Lung (tissue), 12 donors: ENCODE data around the gene XYLT1. TPM values are rescaled to one million over a fixed set of nuclear protein-coding genes. Genes with fewer than 3 reads are reported as not detected.

Experiments
- ATAC-seq: fragments of 200-7000 bp; cut with Tn5 transposase; one replicate; pipeline ENCODE4 v1.9.1; 2020; ENCODE audit warnings: moderate number of reproducible peaks; ENCODE audit not compliant: insufficient read depth, low FRiP score
- DNase-seq, 3 donors: peaks; one replicate each; pipeline ENCODE4 v3.0.0-alpha.2; 2013 to 2017
- H3K27ac ChIP-seq, 2 donors: one replicate each; pipeline ENCODE4 v1.5.1; 2013; ENCODE audit warnings: mild to moderate bottlenecking in 2 of 2, moderate library complexity in 2 of 2, control low read depth in 1 of 2, inconsistent platforms in 1 of 2, low read depth in 1 of 2, low read length in 1 of 2
- H3K27me3 ChIP-seq, 3 donors: one replicate each; pipeline ENCODE4 v1.5.1; 2013; ENCODE audit warnings: low read length in 2 of 3; ENCODE audit not compliant: control insufficient read depth in 3 of 3, insufficient read depth in 3 of 3
- H3K36me3 ChIP-seq, 4 donors: one replicate each; pipeline ENCODE4 v1.5.1; 2013; ENCODE audit warnings: low read length in 4 of 4, mild to moderate bottlenecking in 1 of 4, moderate library complexity in 1 of 4; ENCODE audit not compliant: control insufficient read depth in 4 of 4, insufficient read depth in 4 of 4
- H3K4me1 ChIP-seq, 5 donors: one replicate each; pipeline ENCODE4 v1.5.1; 2013; ENCODE audit warnings: low read length in 5 of 5, mild to moderate bottlenecking in 2 of 5, moderate library complexity in 1 of 5; ENCODE audit not compliant: control insufficient read depth in 5 of 5, insufficient read depth in 5 of 5
- H3K4me3 ChIP-seq: one replicate; pipeline ENCODE4 v1.5.1; 2013; ENCODE audit warnings: mild to moderate bottlenecking, control low read depth, moderate library complexity
- H3K9ac ChIP-seq, 2 donors: one replicate each; pipeline ENCODE4 v1.5.1; 2013; ENCODE audit warnings: low read length in 2 of 2, control low read depth in 1 of 2; ENCODE audit not compliant: insufficient read depth in 1 of 2
- H3K9me3 ChIP-seq, 4 donors: one replicate each; pipeline ENCODE4 v1.5.1; 2013; ENCODE audit warnings: low read length in 3 of 4, mild to moderate bottlenecking in 1 of 4, moderate library complexity in 1 of 4; ENCODE audit not compliant: control insufficient read depth in 4 of 4, insufficient read depth in 3 of 4
- CTCF ChIP-seq: IDR thresholded peaks from 2 replicates; pipeline ENCODE4 v1.5.1; 2012; ENCODE audit warnings: mild to moderate bottlenecking; ENCODE audit errors: control extremely low read depth, extremely low read depth
- WGBS, 2 donors: extraction: QIAGEN DNeasy Blood & Tissue Kit; methylation state at CpG; one replicate each; pipeline ENCODE4 v1.1.7; 2013; 5-methylcytosine and 5-hydroxymethylcytosine counted together
- polyA plus RNA-seq, 2 donors: library from polyadenylated mRNA; stranded (reverse); fragments of 200-250 nt; gene quantifications; one replicate each; pipeline ENCODE4 v1.2.1, GENCODE V29; 2013
- total RNA-seq, 2 donors: library from RNA; depleted of rRNA in 1 of 2; stranded (reverse); fragments of >200 nt in 1 of 2; gene quantifications; one replicate each; pipeline ENCODE4 v1.2.1, GENCODE V29; 2014 to 2021
- donor health status: control.
- donor health status: control.
- donor health status: Bipolar disorder and iron deficiency.
- donor health status: healthy.
- donor health status: DM: yes; HTN: yes; CAD: no.

XYLT1 gene
- total and polyA plus RNA-seq, 4 donors = 1.4 to 11.5 (median 6.9) TPM

GRCh38 chr16:17348042-17348783, 122.5 kb downstream of the XYLT1 start:
- 69 to 87% methylated on average over 11 of the region's 11 CpGs for WGBS, 2 donors
- H3K27me3 ChIP-seq = no peaks in the 10 kb centered on the region
- TF ChIP-seq CTCF = no peak
- H3K36me3 ChIP-seq = no peaks in the 10 kb centered on the region
- H3K27ac ChIP-seq = no peak overlapping the region
- no peaks in the 10 kb centered on the region for H3K9me3 ChIP-seq
- no peak overlapping the region for H3K9ac ChIP-seq
- no peak for DNase-seq
- no peak overlapping the region for H3K4me3 ChIP-seq
- H3K4me1 ChIP-seq = peaks cover 7 to 11% (median 10%) of the 10 kb centered on the region in 5 donors
- no peak for ATAC-seq

- H3K27me3 ChIP-seq = no peaks in the 10 kb centered on the region
- 63 to 79% methylated on average over 5 of the region's 5 CpGs for WGBS, 2 donors
- no peaks in the 10 kb centered on the region for H3K9me3 ChIP-seq
- no peak overlapping the region for H3K9ac ChIP-seq
- no peak for TF ChIP-seq CTCF
- no peak overlapping the region for H3K27ac ChIP-seq
- DNase-seq (no peak), ATAC-seq (no peak)
- no peaks in the 10 kb centered on the region for H3K36me3 ChIP-seq
- no peak overlapping the region for H3K4me3 ChIP-seq
- H3K4me1 ChIP-seq = peaks cover 7 to 11% (median 10%) of the 10 kb centered on the region in 5 donors
Observed at GRCh38 chr16:17347624-17348023, 123.1 kb downstream of the XYLT1 start.

- Histone ChIP-seq H3K27me3 (no peaks in the 10 kb centered on the region), H3K4me3 (no peak overlapping the region), H3K4me1 (peaks cover 7 to 14% (median 10%) of the 10 kb centered on the region in 5 donors), H3K36me3 (no peaks in the 10 kb centered on the region), H3K27ac (no peak overlapping the region), H3K9me3 (no peaks in the 10 kb centered on the region), H3K9ac (no peak overlapping the region)
- TF ChIP-seq CTCF = no peak
- WGBS, 2 donors = 55 to 66% methylated on average over 12 of the region's 12 CpGs
- ATAC-seq (no peak), DNase-seq (no peak)
Observed at GRCh38 chr16:17346621-17347569, 123.9 kb downstream of the XYLT1 start.
